Breast epithelium (tissue), 3 donors: Measurements from ENCODE around the gene SCN2B.

ENCODE experiments used
- CTCF ChIP-seq, 3 donors: fragments of 450-650 bp; IDR thresholded peaks; one replicate each; pipeline ENCODE4 v1.5.1; 2016 to 2017; ENCODE audit warnings: antibody characterized with exemption in 3 of 3, mild to moderate bottlenecking in 3 of 3, moderate library complexity in 3 of 3
- POLR2A ChIP-seq: fragments of 450-650 bp; IDR thresholded peaks from one replicate; pipeline ENCODE4 v1.6.1; 2016; ENCODE audit warnings: antibody characterized with exemption, mild to moderate bottlenecking, moderate library complexity
- POLR2AphosphoS5 ChIP-seq, 3 donors: sonication (generic); formaldehyde crosslinking; IDR thresholded peaks; one replicate each; pipeline ENCODE4 v1.6.1; 2017; ENCODE audit warnings: antibody characterized with exemption in 3 of 3

- no peak for TF ChIP-seq CTCF (IDR thresholded peaks at IDR 0.05)
- no peak for TF ChIP-seq POLR2A
- no peak for TF ChIP-seq POLR2AphosphoS5 (IDR thresholded peaks at IDR 0.05)
Observed at GRCh38 chr11:118217575-118217974, 41.1 kb upstream of the SCN2B start.
